ENCODE results near the gene SLC4A2. TPM values are rescaled to one million over a fixed set of nuclear protein-coding genes. Genes with fewer than 3 reads are reported as not detected.

SLC4A2 gene
- total and polyA plus RNA-seq, 2 of the 8 experiments (the other 6 are each of a cell fraction or from before 2014, with no cell fraction given): 72.6 to 147 TPM

GRCh38 chr7:151102991-151103390 lies 43.6 kb downstream of the SLC4A2 start:
- Histone ChIP-seq H2BK12ac (ENCODE audit: low read depth, low read length) (no peak overlapping the region), H3K23me2 (ENCODE audit: low read depth, low read length) (no peaks in the 10 kb centered on the region; the same call in 1 of the 2 replicates), H3K4me1 (replicated peaks in 1 of 4; ENCODE audit: control insufficient read depth in 3 of 4, insufficient read depth in 4 of 4, low read length in 3 of 4) (peaks cover 2 to 31% (median 16%) of the 10 kb centered on the region in 4 experiments), H3K9ac (replicated peaks in 1 of 4; ENCODE audit: extremely low read depth in 1 of 4, low read depth in 3 of 4, low read length in 3 of 4) (no peak overlapping the region), H3K4me2 (ENCODE audit: insufficient read depth in 1 of 2, low read depth in 2 of 2, low read length in 2 of 2) (no peak overlapping the region; a peak in 1 of 4 replicates), H3K27ac (ENCODE audit: low read depth, low read length) (no peak overlapping the region), H4K91ac (replicated peaks; ENCODE audit: insufficient read length, low read length) (no peak overlapping the region), H3K56ac (replicated peaks; ENCODE audit: insufficient read length, low read depth, low read length) (no peak overlapping the region), H3K18ac (ENCODE audit: extremely low read depth, low read length) (no peak overlapping the region), H4K8ac (ENCODE audit: extremely low read depth, insufficient read depth, low read length) (no peak overlapping the region), H2BK120ac (replicated peaks; ENCODE audit: low read depth, low read length) (no peak overlapping the region), H3K27me3 (replicated peaks in 1 of 4; ENCODE audit: control insufficient read depth in 3 of 4, extremely low read depth in 1 of 4, insufficient read depth in 3 of 4, low read length in 3 of 4) (no peaks in the 10 kb centered on the region), H3K9me3 (ENCODE audit: insufficient read depth in 2 of 2, low read depth in 1 of 2, low read length in 1 of 2) (no peaks in the 10 kb centered on the region), H3K14ac (ENCODE audit: insufficient read length) (no peak overlapping the region), H3K4ac (replicated peaks; ENCODE audit: insufficient read length, low read depth, low read length) (no peak overlapping the region), H4K20me1 (replicated peaks in 1 of 2; ENCODE audit: control insufficient read depth in 1 of 2, insufficient read depth in 2 of 2, low read length in 2 of 2) (peaks cover 6 to 28% of the 10 kb centered on the region in 2 experiments), H3K36me3 (ENCODE audit: control insufficient read depth in 2 of 4, insufficient read depth in 4 of 4, low read length in 3 of 4) (no peaks in the 10 kb centered on the region), H2BK20ac (ENCODE audit: low read length) (no peak overlapping the region), H3K4me3 (ENCODE audit: extremely low read depth in 1 of 4, insufficient read depth in 2 of 4, low read depth in 3 of 4, low read length in 4 of 4) (no peak overlapping the region), H2AK5ac (ENCODE audit: low read depth, low read length) (no peak overlapping the region), H2BK15ac (ENCODE audit: low read length) (peak overlapping the region; percentile 40; the same call in 1 of the 2 replicates), H3K79me1 (ENCODE audit: low read depth, low read length) (peaks cover 12% of the 10 kb centered on the region), H3K23ac (ENCODE audit: insufficient read length) (no peak overlapping the region), H2BK5ac (ENCODE audit: low read depth, low read length) (0 out of 2 replicates have a peak overlapping the region, but pooled peaks have one; percentile 76), H2AFZ (ENCODE audit: low read length) (no peak overlapping the region), H3K79me2 (ENCODE audit: control insufficient read depth in 1 of 2, insufficient read depth in 2 of 2, low read length in 2 of 2) (peaks cover 0 to 39% of the 10 kb centered on the region in 2 experiments; a peak in 1 of 4 replicates), H4K5ac (ENCODE audit: insufficient read length, low read depth, low read length) (no peak overlapping the region)
- CTCF ChIA-PET (ENCODE audit: partially characterized antibody): interaction anchor here (1.2 to 22.4 kb wide), 4 partner anchors 9 to 40 kb away, joined by 3 to 448 read pairs (median 20); partner anchors contain the start of genes AGAP3 and TMUB1
- DNase-seq (ENCODE audit: low read depth in 1 of 2, low spot score in 2 of 2): no peak
- WGBS, 2 experiments (ENCODE audit: extremely low coverage in 1 of 2, insufficient coverage in 1 of 2, insufficient read length in 1 of 2, insufficient replicate concordance in 2 of 2, low coverage in 1 of 2, low lambda C conversion rate in 2 of 2, missing lambda C conversion rate in 1 of 2): 86% methylated on average over 3 of the region's 3 CpGs; no CpG with 5 or more reads in 1 of the 2 experiments
- no peak for FAIRE-seq
- POLR2A ChIA-PET (ENCODE audit: partially characterized antibody): interaction anchor here (0.8 to 1.0 kb wide), 2 partner anchors 20 to 50 kb away, joined by 4 to 5 read pairs; partner anchors contain the start of gene TMUB1

Measured in H1 (cell line).